Measurements from ENCODE around the gene PPOX.

PPOX gene

GRCh38 chr1:161161652-161162051 is 4.6 kb upstream of the PPOX start:
- Mint-ChIP-seq H3K27ac (peak overlapping the region; percentile 32), H3K27me3 (no peaks in the 10 kb centered on the region), H3K36me3 (peaks cover 25% of the 10 kb centered on the region), H3K9me3 (no peaks in the 10 kb centered on the region), H3K4me1 (peaks cover 43% of the 10 kb centered on the region), H3K4me3 (no peak overlapping the region)
- no peak for ATAC-seq (ENCODE audit: low read depth)
- DNase-seq (ENCODE audit: low spot score in 2 of 2), result no peak

GRCh38 chr1:161162052-161162451 is 4.2 kb upstream of the PPOX start:
- Mint-ChIP-seq H3K9me3 (no peaks in the 10 kb centered on the region), H3K27ac (peak overlapping the region; percentile 32), H3K4me1 (peaks cover 46% of the 10 kb centered on the region), H3K4me3 (no peak overlapping the region), H3K36me3 (peaks cover 22% of the 10 kb centered on the region), H3K27me3 (no peaks in the 10 kb centered on the region)
- ATAC-seq (ENCODE audit: low read depth), result no peak
- no peak for DNase-seq (ENCODE audit: low spot score in 2 of 2)

GRCh38 chr1:161162806-161163205 is 3.4 kb upstream of the PPOX start:
- peaks cover 20% of the 10 kb centered on the region for H3K36me3 Mint-ChIP-seq
- no peaks in the 10 kb centered on the region for H3K9me3 Mint-ChIP-seq
- H3K27ac Mint-ChIP-seq, result peak overlapping the region; percentile 96
- no peaks in the 10 kb centered on the region for H3K27me3 Mint-ChIP-seq
- H3K4me3 Mint-ChIP-seq, result no peak overlapping the region
- DNase-seq (ENCODE audit: low spot score in 2 of 2) (no peak), ATAC-seq (ENCODE audit: low read depth) (no peak)
- peaks cover 49% of the 10 kb centered on the region for H3K4me1 Mint-ChIP-seq

GRCh38 chr1:161163793-161164192 is 2.4 kb upstream of the PPOX start:
- H3K4me3 Mint-ChIP-seq, result no peak overlapping the region
- no peak for ATAC-seq (ENCODE audit: low read depth)
- no peak for DNase-seq (ENCODE audit: low spot score in 2 of 2)
- peaks cover 14% of the 10 kb centered on the region for H3K36me3 Mint-ChIP-seq
- H3K9me3 Mint-ChIP-seq, result no peaks in the 10 kb centered on the region
- peak overlapping the region; percentile 96 for H3K27ac Mint-ChIP-seq
- H3K4me1 Mint-ChIP-seq, result peaks cover 47% of the 10 kb centered on the region
- no peaks in the 10 kb centered on the region for H3K27me3 Mint-ChIP-seq

- peak overlapping the region; percentile 96 for H3K27ac Mint-ChIP-seq
- H3K9me3 Mint-ChIP-seq, result no peaks in the 10 kb centered on the region
- H3K36me3 Mint-ChIP-seq, result peaks cover 19% of the 10 kb centered on the region
- no peaks in the 10 kb centered on the region for H3K27me3 Mint-ChIP-seq
- no peak for DNase-seq (ENCODE audit: low spot score in 2 of 2)
- peaks cover 38% of the 10 kb centered on the region for H3K4me1 Mint-ChIP-seq
- no peak for ATAC-seq (ENCODE audit: low read depth)
- peak overlapping the region; percentile 54 for H3K4me3 Mint-ChIP-seq
Measured at GRCh38 chr1:161164901-161165610, 1.2 kb upstream of the PPOX start.

- H3K27ac Mint-ChIP-seq, result peak overlapping the region; percentile 96
- ATAC-seq (ENCODE audit: low read depth) (no peak), DNase-seq (ENCODE audit: low spot score in 2 of 2) (no peak)
- no peaks in the 10 kb centered on the region for H3K27me3 Mint-ChIP-seq
- peaks cover 19% of the 10 kb centered on the region for H3K36me3 Mint-ChIP-seq
- peaks cover 26% of the 10 kb centered on the region for H3K4me1 Mint-ChIP-seq
- no peaks in the 10 kb centered on the region for H3K9me3 Mint-ChIP-seq
- H3K4me3 Mint-ChIP-seq, result peak overlapping the region; percentile 84
Measured at GRCh38 chr1:161166669-161167548, 683 bp downstream of the PPOX start.

- Mint-ChIP-seq H3K27ac (no peak overlapping the region), H3K27me3 (no peaks in the 10 kb centered on the region), H3K4me3 (no peak overlapping the region), H3K36me3 (peaks cover 24% of the 10 kb centered on the region), H3K4me1 (peaks cover 18% of the 10 kb centered on the region), H3K9me3 (no peaks in the 10 kb centered on the region)
- DNase-seq (ENCODE audit: low spot score in 2 of 2), result no peak
- no peak for ATAC-seq (ENCODE audit: low read depth)
Measured at GRCh38 chr1:161168906-161169305, 2.7 kb downstream of the PPOX start.

- H3K27ac Mint-ChIP-seq, result no peak overlapping the region
- no peaks in the 10 kb centered on the region for H3K27me3 Mint-ChIP-seq
- H3K9me3 Mint-ChIP-seq, result no peaks in the 10 kb centered on the region
- no peak overlapping the region for H3K4me3 Mint-ChIP-seq
- peaks cover 30% of the 10 kb centered on the region for H3K4me1 Mint-ChIP-seq
- no peak for DNase-seq (ENCODE audit: low spot score in 2 of 2)
- H3K36me3 Mint-ChIP-seq, result peaks cover 35% of the 10 kb centered on the region
- no peak for ATAC-seq (ENCODE audit: low read depth)
Measured at GRCh38 chr1:161171191-161171590, 5.0 kb downstream of the PPOX start.

GRCh38 chr1:161171696-161172095 is 5.5 kb downstream of the PPOX start:
- no peak overlapping the region for H3K27ac Mint-ChIP-seq
- H3K4me1 Mint-ChIP-seq, result peaks cover 35% of the 10 kb centered on the region
- no peaks in the 10 kb centered on the region for H3K27me3 Mint-ChIP-seq
- H3K36me3 Mint-ChIP-seq, result peaks cover 35% of the 10 kb centered on the region
- H3K9me3 Mint-ChIP-seq, result no peaks in the 10 kb centered on the region
- no peak for ATAC-seq (ENCODE audit: low read depth)
- no peak overlapping the region for H3K4me3 Mint-ChIP-seq
- no peak for DNase-seq (ENCODE audit: low spot score in 2 of 2)

GRCh38 chr1:161172349-161172748 is 6.1 kb downstream of the PPOX start:
- Mint-ChIP-seq H3K36me3 (peaks cover 35% of the 10 kb centered on the region), H3K4me3 (no peak overlapping the region), H3K4me1 (peaks cover 31% of the 10 kb centered on the region), H3K27me3 (no peaks in the 10 kb centered on the region), H3K9me3 (no peaks in the 10 kb centered on the region), H3K27ac (no peak overlapping the region)
- ATAC-seq (ENCODE audit: low read depth) (no peak), DNase-seq (ENCODE audit: low spot score in 2 of 2) (no peak)

- Mint-ChIP-seq H3K4me1 (peaks cover 33% of the 10 kb centered on the region), H3K27ac (peak overlapping the region; percentile 67), H3K9me3 (no peaks in the 10 kb centered on the region), H3K36me3 (peaks cover 35% of the 10 kb centered on the region), H3K4me3 (no peak overlapping the region), H3K27me3 (no peaks in the 10 kb centered on the region)
- DNase-seq (ENCODE audit: low spot score in 2 of 2) (no peak), ATAC-seq (ENCODE audit: low read depth) (no peak)
Measured at GRCh38 chr1:161172776-161173376, 6.7 kb downstream of the PPOX start.

GRCh38 chr1:161173711-161174110 is 7.5 kb downstream of the PPOX start:
- Mint-ChIP-seq H3K27ac (peak overlapping the region; percentile 67), H3K9me3 (no peaks in the 10 kb centered on the region), H3K4me3 (no peak overlapping the region), H3K36me3 (peaks cover 35% of the 10 kb centered on the region), H3K27me3 (no peaks in the 10 kb centered on the region), H3K4me1 (peaks cover 33% of the 10 kb centered on the region)
- DNase-seq (ENCODE audit: low spot score in 2 of 2) (no peak), ATAC-seq (ENCODE audit: low read depth) (no peak)

GRCh38 chr1:161174911-161175310 is 8.7 kb downstream of the PPOX start:
- Mint-ChIP-seq H3K36me3 (peaks cover 31% of the 10 kb centered on the region), H3K4me3 (peak overlapping the region; percentile 29), H3K27me3 (no peaks in the 10 kb centered on the region), H3K9me3 (no peaks in the 10 kb centered on the region), H3K27ac (peak overlapping the region; percentile 14), H3K4me1 (peaks cover 36% of the 10 kb centered on the region)
- no peak for DNase-seq (ENCODE audit: low spot score in 2 of 2)
- ATAC-seq (ENCODE audit: low read depth), result no peak

GRCh38 chr1:161175771-161176453 is 9.7 kb downstream of the PPOX start:
- DNase-seq (ENCODE audit: low spot score in 2 of 2), result no peak
- Mint-ChIP-seq H3K27ac (peak overlapping the region; percentile 96), H3K36me3 (peaks cover 31% of the 10 kb centered on the region), H3K4me1 (peaks cover 42% of the 10 kb centered on the region), H3K9me3 (no peaks in the 10 kb centered on the region), H3K4me3 (peak overlapping the region; percentile 100), H3K27me3 (no peaks in the 10 kb centered on the region)
- ATAC-seq (ENCODE audit: low read depth), result no peak

Measured in memory B cell (primary cell).